Smooth muscle cell (in vitro differentiated cells): Measurements from ENCODE around the gene ATXN7. TPM values are rescaled to one million over a fixed set of nuclear protein-coding genes. Genes with fewer than 3 reads are reported as not detected.

ENCODE experiments used
- DNase-seq: peaks from one replicate; lab custom pipeline; 2025; ENCODE audit not compliant: unreplicated experiment; lab: John Stamatoyannopoulos, UW
- H2AFZ ChIP-seq: fragments of 200-600 bp; sonication (generic); 2 replicates; pipeline ENCODE4 v1.6.0; 2016; ENCODE audit warnings: antibody characterized with exemption, low read depth, mild to moderate bottlenecking
- H3F3A ChIP-seq: fragments of 200-600 bp; sonication (generic); 2 replicates; pipeline ENCODE4 v1.6.0; 2017; ENCODE audit warnings: antibody characterized with exemption, low read depth
- H3K27ac ChIP-seq: fragments of 200-600 bp; sonication (generic); 2 replicates; pipeline ENCODE4 v1.5.1; 2016; ENCODE audit warnings: low read depth, mild to moderate bottlenecking
- H3K27me3 ChIP-seq: fragments of 200-600 bp; sonication (generic); 2 replicates; pipeline ENCODE4 v1.6.1; 2016; ENCODE audit warnings: low read depth, mild to moderate bottlenecking
- H3K36me3 ChIP-seq: fragments of 200-600 bp; sonication (generic); 2 replicates; pipeline ENCODE4 v1.5.1; 2016; ENCODE audit warnings: low read depth
- H3K4me1 ChIP-seq: fragments of 200-600 bp; sonication (generic); 2 replicates; pipeline ENCODE4 v1.5.1; 2016; ENCODE audit warnings: low read depth
- H3K4me2 ChIP-seq: fragments of 200-600 bp; sonication (generic); 2 replicates; pipeline ENCODE4 v1.6.0; 2016; ENCODE audit warnings: mild to moderate bottlenecking
- H3K4me3 ChIP-seq: fragments of 200-600 bp; sonication (generic); 2 replicates; pipeline ENCODE4 v1.5.1; 2016; ENCODE audit warnings: mild to moderate bottlenecking
- H3K79me2 ChIP-seq: fragments of 200-600 bp; sonication (generic); 2 replicates; pipeline ENCODE4 v1.6.0; 2016; ENCODE audit warnings: low read depth, mild to moderate bottlenecking
- H3K9ac ChIP-seq: fragments of 200-600 bp; sonication (generic); 2 replicates; pipeline ENCODE4 v1.6.0; 2016; ENCODE audit warnings: low read depth
- H3K9me3 ChIP-seq: fragments of 200-600 bp; sonication (generic); replicated peaks from 2 replicates; pipeline ENCODE4 v1.5.1; 2016; ENCODE audit warnings: low read depth
- H4K20me1 ChIP-seq: fragments of 200-600 bp; sonication (generic); 2 replicates; pipeline ENCODE4 v1.6.0; 2016; ENCODE audit warnings: low read depth
- WGBS: methylation state at CpG from one replicate; pipeline ENCODE4 v1.1.7; 2016; ENCODE audit warnings: low lambda C conversion rate; 5-methylcytosine and 5-hydroxymethylcytosine counted together
- polyA plus RNA-seq: library from polyadenylated mRNA; unstranded; fragments of >200 nt; fragmentation: Nextera tagmentation; extraction: Ambion mirVana; gene quantifications from 2 replicates; pipeline ENCODE4 v1.2.1, GENCODE V29; 2016
- total RNA-seq: library from RNA; depleted of rRNA; stranded (reverse); fragments of >200 nt; gene quantifications from 2 replicates; pipeline ENCODE4 v1.2.3, GENCODE V29; 2014
- TF ChIP-seq, protein P1 (sequence below): fragments of 200-600 bp; sonication (generic); IDR thresholded peaks from 2 replicates; pipeline ENCODE4 v1.5.1; 2017; ENCODE audit warnings: borderline replicate concordance, mild to moderate bottlenecking, antibody characterized with exemption; ENCODE audit not compliant: insufficient read depth, poor library complexity, severe bottlenecking

Gene ATXN7
- total and polyA plus RNA-seq, 2 experiments from 2014 or later, result 3.6 to 14.1 TPM

DNA sequence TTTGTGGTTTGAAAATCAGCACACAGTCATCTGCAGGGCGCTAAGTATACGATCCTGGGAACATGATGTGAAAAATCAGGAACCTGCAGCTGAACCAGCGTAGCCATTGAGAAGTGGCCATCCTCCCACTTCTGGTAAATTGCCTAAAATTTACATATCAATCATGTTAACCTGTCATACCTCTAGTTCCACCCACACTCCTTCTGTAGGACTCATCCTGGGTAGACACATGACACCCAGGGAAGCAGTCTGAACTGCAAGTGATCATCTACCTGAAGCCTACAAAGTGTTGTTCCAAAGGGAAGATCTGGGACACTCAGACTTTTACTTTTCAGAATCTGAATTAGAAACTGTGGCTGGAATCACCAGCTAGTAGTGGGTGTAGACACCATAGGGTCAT is 165.1 kb downstream of the ATXN7 start:
- WGBS, result 73% methylated on average over 3 of the region's 3 CpGs
- DNase-seq, result no peak
- H3K79me2 ChIP-seq, result no peaks in the 10 kb centered on the region

DNA sequence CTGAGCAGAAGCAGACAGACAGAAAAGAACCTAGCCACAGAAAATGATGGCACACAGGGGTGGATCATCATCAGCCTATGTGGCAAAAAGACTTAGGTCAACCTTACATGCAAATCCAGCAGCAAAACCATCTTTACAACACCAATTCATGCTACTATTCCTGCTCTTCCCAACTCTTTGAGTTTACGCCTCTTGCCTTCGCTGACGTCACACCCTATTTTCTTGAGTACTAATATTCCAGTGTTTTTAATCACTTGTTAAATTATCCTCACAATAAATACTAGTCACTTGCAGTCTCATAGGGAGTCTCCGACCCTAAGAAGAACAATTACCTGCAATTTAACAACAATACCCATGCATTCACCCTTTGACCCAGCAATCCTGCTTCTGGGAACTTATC is 165.6 kb downstream of the ATXN7 start:
- DNase-seq, result no peak
- Histone ChIP-seq H3K9ac (no peak overlapping the region), H3K4me2 (no peak overlapping the region), H3F3A (peaks cover 6% of the 10 kb centered on the region), H3K9me3 (no peaks in the 10 kb centered on the region), H3K79me2 (no peaks in the 10 kb centered on the region), H3K36me3 (no peaks in the 10 kb centered on the region), H2AFZ (no peak overlapping the region), H3K4me3 (no peak overlapping the region), H3K27ac (no peak overlapping the region), H3K4me1 (peaks cover 3% of the 10 kb centered on the region), H3K27me3 (no peaks in the 10 kb centered on the region), H4K20me1 (no peaks in the 10 kb centered on the region)
- TF ChIP-seq, protein P1, sequence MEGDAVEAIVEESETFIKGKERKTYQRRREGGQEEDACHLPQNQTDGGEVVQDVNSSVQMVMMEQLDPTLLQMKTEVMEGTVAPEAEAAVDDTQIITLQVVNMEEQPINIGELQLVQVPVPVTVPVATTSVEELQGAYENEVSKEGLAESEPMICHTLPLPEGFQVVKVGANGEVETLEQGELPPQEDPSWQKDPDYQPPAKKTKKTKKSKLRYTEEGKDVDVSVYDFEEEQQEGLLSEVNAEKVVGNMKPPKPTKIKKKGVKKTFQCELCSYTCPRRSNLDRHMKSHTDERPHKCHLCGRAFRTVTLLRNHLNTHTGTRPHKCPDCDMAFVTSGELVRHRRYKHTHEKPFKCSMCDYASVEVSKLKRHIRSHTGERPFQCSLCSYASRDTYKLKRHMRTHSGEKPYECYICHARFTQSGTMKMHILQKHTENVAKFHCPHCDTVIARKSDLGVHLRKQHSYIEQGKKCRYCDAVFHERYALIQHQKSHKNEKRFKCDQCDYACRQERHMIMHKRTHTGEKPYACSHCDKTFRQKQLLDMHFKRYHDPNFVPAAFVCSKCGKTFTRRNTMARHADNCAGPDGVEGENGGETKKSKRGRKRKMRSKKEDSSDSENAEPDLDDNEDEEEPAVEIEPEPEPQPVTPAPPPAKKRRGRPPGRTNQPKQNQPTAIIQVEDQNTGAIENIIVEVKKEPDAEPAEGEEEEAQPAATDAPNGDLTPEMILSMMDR, result no peak
- 95% methylated on average over 4 of the region's 4 CpGs for WGBS

More for the DNA sequence above, 165.1 kb downstream of the ATXN7 start:
- Histone ChIP-seq H3K9ac (no peak overlapping the region), H2AFZ (no peak overlapping the region), H3K4me2 (no peak overlapping the region), H3K9me3 (no peaks in the 10 kb centered on the region), H3K27ac (no peak overlapping the region), H3K27me3 (no peaks in the 10 kb centered on the region), H3F3A (peaks cover 6% of the 10 kb centered on the region), H3K36me3 (no peaks in the 10 kb centered on the region), H4K20me1 (no peaks in the 10 kb centered on the region), H3K4me3 (no peak overlapping the region), H3K4me1 (peaks cover 3% of the 10 kb centered on the region)
- TF ChIP-seq, protein P1, result no peak

DNA sequence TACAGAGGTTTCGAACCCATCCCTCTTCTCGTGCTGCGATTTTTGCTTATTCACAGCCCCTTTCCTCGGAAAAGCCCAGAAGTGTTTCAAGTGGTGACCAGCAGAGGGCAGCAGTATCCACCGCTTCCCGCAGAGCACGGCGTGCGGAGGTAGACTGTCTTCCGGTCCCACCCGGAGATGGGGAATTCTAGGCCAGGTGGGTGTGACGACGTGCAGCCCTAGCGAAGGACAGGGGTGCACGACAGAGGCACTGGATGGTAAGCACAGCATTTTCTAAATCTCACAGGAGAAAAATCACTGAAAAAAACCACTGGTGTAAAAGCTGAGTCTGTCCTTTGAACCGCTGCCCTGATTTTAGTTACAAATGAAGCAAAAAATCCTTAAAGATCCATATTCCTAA is 167.1 kb downstream of the ATXN7 start:
- peak; percentile 20 for DNase-seq
- H3K4me1 ChIP-seq, result peaks cover 3% of the 10 kb centered on the region
- H3K9me3 ChIP-seq, result no peaks in the 10 kb centered on the region
- no peaks in the 10 kb centered on the region for H3K36me3 ChIP-seq
- H3K27me3 ChIP-seq, result no peaks in the 10 kb centered on the region
- no peak overlapping the region for H3K27ac ChIP-seq
- peaks cover 6% of the 10 kb centered on the region for H3F3A ChIP-seq
- peak overlapping the region; percentile 37 for H3K4me3 ChIP-seq
- H2AFZ ChIP-seq, result peak overlapping the region; percentile 67
- WGBS, result 7% methylated on average over 16 of the region's 16 CpGs
- H3K4me2 ChIP-seq, result peak overlapping the region; percentile 88
- TF ChIP-seq, protein P1, result peak; percentile 90
- H3K79me2 ChIP-seq, result no peaks in the 10 kb centered on the region
- H4K20me1 ChIP-seq, result no peaks in the 10 kb centered on the region
- no peak overlapping the region for H3K9ac ChIP-seq
